ENCODE data around the gene HIGD1A. TPM values are rescaled to one million over a fixed set of nuclear protein-coding genes. Genes with fewer than 3 reads are reported as not detected.

HIGD1A gene
- total RNA-seq, 1 donor = 16.7 TPM

- DNase-seq (ENCODE audit: low read depth in 2 of 3, low spot score in 2 of 3) = no peak
Measured at GRCh38 chr3:42741796-42742195, 62.5 kb downstream of the HIGD1A start.

GRCh38 chr3:42739401-42740158 is 64.7 kb downstream of the HIGD1A start:
- peak in 2 of 3 donors; percentile 22 to 60 for DNase-seq (ENCODE audit: low read depth in 2 of 3, low spot score in 2 of 3)

GRCh38 chr3:42736531-42736930 is 67.8 kb downstream of the HIGD1A start:
- DNase-seq (ENCODE audit: low read depth in 2 of 3, low spot score in 2 of 3) = no peak

- DNase-seq (ENCODE audit: low read depth in 2 of 3, low spot score in 2 of 3) = no peak
Measured at GRCh38 chr3:42736081-42736480, 68.2 kb downstream of the HIGD1A start.

GRCh38 chr3:42735615-42736014 is 68.7 kb downstream of the HIGD1A start:
- DNase-seq (ENCODE audit: low read depth in 2 of 3, low spot score in 2 of 3) = no peak

GRCh38 chr3:42735019-42735418 is 69.3 kb downstream of the HIGD1A start:
- no peak for DNase-seq (ENCODE audit: low read depth in 2 of 3, low spot score in 2 of 3)

GRCh38 chr3:42734263-42734860 is 69.9 kb downstream of the HIGD1A start:
- no peak for DNase-seq (ENCODE audit: low read depth in 2 of 3, low spot score in 2 of 3)

GRCh38 chr3:42733501-42734262 is 70.6 kb downstream of the HIGD1A start:
- DNase-seq (ENCODE audit: low read depth in 2 of 3, low spot score in 2 of 3) = no peak

Small RNA genes within 50 kb of the gene (small RNA-seq; reads per million reads assigned to genes)
- not detected for gene CCDC13

Other genes starting within 250 kb of the HIGD1A start
- 32.6 TPM for gene SEC22C, start 222.5 kb downstream of the HIGD1A start, total RNA-seq
- 14.5 TPM for gene SS18L2, start 213.6 kb downstream of the HIGD1A start, total RNA-seq
- 56.3 TPM for gene NKTR, start 203.8 kb downstream of the HIGD1A start, total RNA-seq
- gene ZBTB47, start 150.8 kb downstream of the HIGD1A start, total RNA-seq = 5.9 TPM
- gene KLHL40, start 119.0 kb downstream of the HIGD1A start, total RNA-seq = under 0.01 TPM
- not detected for gene HHATL, start 101.7 kb downstream of the HIGD1A start, total RNA-seq
- gene CCDC13, start 31.2 kb downstream of the HIGD1A start, total RNA-seq = 1.1 TPM
- 0.81 TPM for gene ACKR2, start 5.0 kb upstream of the HIGD1A start, total RNA-seq
- not detected for gene CYP8B1, start 71.4 kb upstream of the HIGD1A start, total RNA-seq
- 7.3 TPM for gene ZNF662, start 101.7 kb upstream of the HIGD1A start, total RNA-seq
- 1.6 TPM for gene GASK1A, start 174.8 kb upstream of the HIGD1A start, total RNA-seq

Measured in hematopoietic multipotent progenitor cell (in vitro differentiated cells).